B cell (primary cell): Measurements from ENCODE around the gene ANKLE1. TPM values are rescaled to one million over a fixed set of nuclear protein-coding genes. Genes with fewer than 3 reads are reported as not detected.

ENCODE experiments used
- ATAC-seq: fragments of 200-7000 bp; cut with Tn5 transposase; one replicate; pipeline ENCODE4 v1.10.0; 2021; ENCODE audit warnings: low read depth, mild to moderate bottlenecking, moderate number of reproducible peaks, moderate library complexity
- CTCF ChIA-PET: fragments of 350-600 bp; sonication (Branson Sonifier 250); formaldehyde crosslinking; loops from one replicate; lab custom pipeline; 2021; ENCODE audit warnings: antibody characterized with exemption, inconsistent platforms; lab: Charles Lee
- POLR2A ChIA-PET: fragments of 350-600 bp; sonication (Branson Sonifier 250); formaldehyde crosslinking; loops from one replicate; lab custom pipeline; 2021; ENCODE audit warnings: antibody characterized with exemption; lab: Charles Lee
- DNase-seq: peaks from one replicate; pipeline ENCODE4 v3.0.0; 2013
- H2AFZ ChIP-seq: 2 replicates; pipeline ENCODE4 v1.6.1; 2012; ENCODE audit warnings: mild to moderate bottlenecking, low read depth, low read length; ENCODE audit not compliant: insufficient read depth, poor library complexity, severe bottlenecking
- H3K27ac ChIP-seq, 2 donors: 1 replicate in 1 of 2; 2 replicates in 1 of 2; pipeline ENCODE4 v1.5.1; 2012 to 2013; ENCODE audit warnings: low read length in 2 of 2, mild to moderate bottlenecking in 2 of 2, moderate library complexity in 1 of 2
- H3K27me3 ChIP-seq, 4 experiments: fragments of 200-600 bp in 1 of 4; sonication (generic) in 1 of 4; replicated peaks in 1 of 4; 1 replicate in 2 of 4; 2 replicates in 2 of 4; pipeline versions ENCODE4 v1.6.1 to v1.7.0; 2013 to 2016; ENCODE audit warnings: low read length in 3 of 4, mild to moderate bottlenecking in 2 of 4, mixed read lengths in 1 of 4, moderate library complexity in 1 of 4; ENCODE audit not compliant: insufficient read depth in 4 of 4, control insufficient read depth in 3 of 4; ENCODE audit errors: control extremely low read depth in 1 of 4
- H3K36me3 ChIP-seq, 2 experiments: replicated peaks in 1 of 2; 1 replicate in 1 of 2; 2 replicates in 1 of 2; pipeline versions ENCODE4 v1.6.1 to v1.7.1; 2013; ENCODE audit warnings: low read length in 1 of 2; ENCODE audit not compliant: insufficient read depth in 2 of 2, control insufficient read depth in 1 of 2; ENCODE audit errors: control extremely low read depth in 1 of 2, extremely low read depth in 1 of 2
- H3K4me1 ChIP-seq, 2 donors: fragments of 200-600 bp in 1 of 2; sonication (generic) in 1 of 2; 1 replicate in 1 of 2; 2 replicates in 1 of 2; pipeline versions ENCODE4 v1.5.1 to v1.6.1; 2013 to 2017; ENCODE audit warnings: low read length in 2 of 2; ENCODE audit not compliant: control insufficient read depth in 2 of 2, insufficient read depth in 2 of 2
- H3K4me2 ChIP-seq: replicated peaks from 2 replicates; pipeline ENCODE3; 2012; ENCODE audit warnings: mild to moderate bottlenecking, low read depth, low read length; ENCODE audit not compliant: poor library complexity, severe bottlenecking
- H3K4me3 ChIP-seq, 5 experiments: fragments of 200-600 bp in 1 of 5; sonication (generic) in 1 of 5; 1 replicate in 3 of 5; 2 replicates in 2 of 5; pipeline versions ENCODE4 v1.5.1 to v1.7.0; 2011 to 2016; ENCODE audit warnings: low read length in 4 of 5, mild to moderate bottlenecking in 4 of 5, low read depth in 2 of 5, control low read depth in 1 of 5, moderate library complexity in 1 of 5; ENCODE audit not compliant: insufficient read depth in 1 of 5; ENCODE audit errors: control extremely low read depth in 1 of 5, extremely low read depth in 1 of 5
- H3K79me2 ChIP-seq: fragments of 200-600 bp; sonication (generic); one replicate; pipeline ENCODE4 v1.6.0; 2016; ENCODE audit warnings: low read length; ENCODE audit not compliant: control insufficient read depth, insufficient read depth
- H3K9ac ChIP-seq: fragments of 200-600 bp; sonication (generic); 2 replicates; pipeline ENCODE4 v1.6.1; 2017; ENCODE audit warnings: mild to moderate bottlenecking, low read length, moderate library complexity
- H3K9me3 ChIP-seq, 3 donors: one replicate each; pipeline versions ENCODE4 v1.6.1 to v1.7.1; 2013; ENCODE audit warnings: low read length in 2 of 3; ENCODE audit not compliant: control insufficient read depth in 2 of 3, insufficient read depth in 1 of 3; ENCODE audit errors: control extremely low read depth in 1 of 3
- H4K20me1 ChIP-seq: 2 replicates; pipeline ENCODE4 v1.6.0; 2012; ENCODE audit warnings: mild to moderate bottlenecking, low read length; ENCODE audit not compliant: insufficient read depth, control insufficient read depth, poor library complexity, severe bottlenecking
- H3K27ac Mint-ChIP-seq: one replicate; pipeline ENCODE4 v1.8.0; 2021; ENCODE audit warnings: mixed read lengths
- H3K27me3 Mint-ChIP-seq: one replicate; pipeline ENCODE4 v1.8.0; 2021; ENCODE audit warnings: mixed read lengths
- H3K4me1 Mint-ChIP-seq: one replicate; pipeline ENCODE4 v1.8.0; 2021; ENCODE audit warnings: mixed read lengths
- H3K4me3 Mint-ChIP-seq: one replicate; pipeline ENCODE4 v1.8.0; 2021; ENCODE audit warnings: mixed read lengths
- H3K9me3 Mint-ChIP-seq: one replicate; pipeline ENCODE4 v1.8.0; 2022; ENCODE audit warnings: mixed read lengths; ENCODE audit not compliant: insufficient read depth
- CTCF ChIP-seq: fragments of 200-600 bp; IDR thresholded peaks from one replicate; pipeline ENCODE4 v1.8.0; 2022; ENCODE audit warnings: antibody characterized with exemption, mild to moderate bottlenecking
- EZH2 ChIP-seq: IDR thresholded peaks from 2 replicates; pipeline ENCODE4 v1.6.1; 2012; ENCODE audit warnings: borderline replicate concordance, low read depth, mild to moderate bottlenecking, moderate library complexity, low read length; ENCODE audit not compliant: insufficient read depth, poor library complexity, severe bottlenecking
- WGBS: methylation state at CpG from one replicate; pipeline ENCODE4 v1.1.5; 2013; ENCODE audit warnings: missing lambda C conversion rate; ENCODE audit not compliant: insufficient coverage; 5-methylcytosine and 5-hydroxymethylcytosine counted together
- intact Hi-C: fragments of 100-400 bp; cut with micrococcal nuclease; formaldehyde crosslinking; loops from one replicate; pipeline ENCODE4 v1.10.0; 2022
- polyA plus RNA-seq: library from polyadenylated mRNA; depleted of rRNA; stranded (reverse); fragments of >200 nt; gene quantifications from 2 replicates; pipeline ENCODE4 v1.2.3, GENCODE V29; 2012
- total RNA-seq, 2 donors: library from RNA; stranded (reverse); fragments of 120-200 nt in 1 of 2; gene quantifications; 1 replicate in 1 of 2; 2 replicates in 1 of 2; pipeline versions ENCODE4 v1.2.3 to v1.2.4, GENCODE V29; 2013 to 2022

The ANKLE1 gene
- total and polyA plus RNA-seq, 2 donors (not counting 1 experiment from before 2014, with no cell fraction given): 6.2 to 7.6 TPM

GRCh38 chr19:17312189-17313113, 30.8 kb downstream of the ANKLE1 start:
- H3K4me3 Mint-ChIP-seq: no peak overlapping the region
- POLR2A ChIA-PET: interaction anchor here (0.6 kb wide), 1 partner anchor 98 kb away, joined by 6 read pairs; no protein-coding TSS in a partner anchor
- Histone ChIP-seq H3K4me2 (no peak overlapping the region), H3K9me3 (no peaks in the 10 kb centered on the region), H3K36me3 (peaks cover 0 to 25% of the 10 kb centered on the region in 2 experiments), H4K20me1 (peaks cover 62% of the 10 kb centered on the region), H3K4me3 (no peak overlapping the region), H2AFZ (no peak overlapping the region), H3K27ac (no peak overlapping the region), H3K79me2 (peaks cover 65% of the 10 kb centered on the region), H3K9ac (no peak overlapping the region), H3K4me1 (peaks cover 9 to 19% of the 10 kb centered on the region in 2 donors), H3K27me3 (no peaks in the 10 kb centered on the region)
- DNase-seq: no peak
- intact Hi-C loops: no loop called here
- CTCF ChIA-PET: interaction anchor here (0.7 to 1.4 kb wide), 5 partner anchors 9 to 261 kb away, joined by 3 to 4 read pairs (median 3); partner anchors contain the start of gene BABAM1
- H3K4me1 Mint-ChIP-seq: peaks cover 25% of the 10 kb centered on the region
- no peak overlapping the region for H3K27ac Mint-ChIP-seq
- H3K9me3 Mint-ChIP-seq: no peaks in the 10 kb centered on the region
- H3K27me3 Mint-ChIP-seq: no peaks in the 10 kb centered on the region
- 96% methylated on average over 20 of the region's 20 CpGs for WGBS
- TF ChIP-seq CTCF (no peak), EZH2 (no peak)
- ATAC-seq: no peak
